NCI-H82 treated with DMSO at 0.1 percent for 48 hours (cell line): ENCODE data around the gene ARPIN.
"Not testable (repeated sequence)": the region's sequence is repeated elsewhere in the genome, so short reads cannot be mapped to it uniquely, and the experiment has no call there.

Experiments used
- DNase-seq: peaks from one replicate; lab custom pipeline; 2025; ENCODE audit not compliant: unreplicated experiment; lab: John Stamatoyannopoulos, UW

The ARPIN gene

DNA sequence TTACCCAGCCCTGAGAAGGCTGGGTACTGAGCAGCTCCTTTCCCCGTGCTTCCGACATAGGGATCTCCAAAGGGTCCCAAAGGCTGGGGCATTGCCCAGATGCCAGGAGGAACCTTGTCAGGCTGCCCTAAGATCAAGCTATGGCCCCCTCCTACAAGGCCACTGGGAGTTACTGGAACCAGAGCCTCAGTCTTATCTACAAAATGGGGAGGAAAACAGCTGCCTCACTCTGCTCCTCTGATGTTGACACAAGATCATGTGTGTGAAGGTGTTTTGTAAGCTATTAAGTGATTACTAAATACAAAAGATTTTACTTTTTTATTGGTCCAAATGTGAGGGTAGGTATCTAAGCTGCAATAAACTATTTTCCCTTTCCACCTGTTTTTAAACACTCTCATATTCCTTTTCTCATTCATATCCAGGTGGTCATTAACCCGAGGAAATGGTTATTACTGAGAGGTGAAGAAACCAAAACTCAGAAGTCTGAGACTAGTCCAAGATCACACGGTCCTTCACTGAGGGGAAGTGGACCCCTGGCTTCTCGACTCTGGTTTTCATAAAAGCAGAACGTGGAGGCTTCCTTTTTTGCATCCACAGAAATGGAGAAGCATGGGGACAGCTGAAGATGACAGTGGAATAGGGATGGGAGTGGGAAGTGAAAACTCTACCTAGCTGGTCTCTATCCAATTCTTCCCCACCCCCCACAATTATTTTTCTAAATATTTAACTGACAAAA lies 1.7 kb downstream of the ARPIN start:
- no peak for DNase-seq

DNA sequence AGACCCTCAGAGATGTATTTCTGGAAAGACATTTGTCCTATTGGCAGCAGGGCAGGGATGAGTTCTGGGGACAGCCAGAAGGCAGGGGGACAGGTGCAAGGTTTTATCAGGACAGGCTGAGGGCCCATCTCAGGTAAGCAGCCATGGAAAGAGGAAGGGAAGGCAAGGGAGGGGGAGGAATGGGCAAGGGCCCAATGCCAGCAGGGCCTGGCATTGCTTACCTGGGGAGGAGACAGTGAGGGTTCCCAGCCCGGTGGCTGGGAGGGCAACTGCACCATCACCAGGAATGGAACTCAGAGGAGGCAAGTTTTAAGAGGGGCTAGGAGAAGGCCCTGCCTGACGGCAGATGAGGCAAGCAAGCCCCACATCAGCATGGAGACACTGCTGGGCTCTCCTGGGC lies 3.1 kb downstream of the ARPIN start:
- DNase-seq, result no peak

DNA sequence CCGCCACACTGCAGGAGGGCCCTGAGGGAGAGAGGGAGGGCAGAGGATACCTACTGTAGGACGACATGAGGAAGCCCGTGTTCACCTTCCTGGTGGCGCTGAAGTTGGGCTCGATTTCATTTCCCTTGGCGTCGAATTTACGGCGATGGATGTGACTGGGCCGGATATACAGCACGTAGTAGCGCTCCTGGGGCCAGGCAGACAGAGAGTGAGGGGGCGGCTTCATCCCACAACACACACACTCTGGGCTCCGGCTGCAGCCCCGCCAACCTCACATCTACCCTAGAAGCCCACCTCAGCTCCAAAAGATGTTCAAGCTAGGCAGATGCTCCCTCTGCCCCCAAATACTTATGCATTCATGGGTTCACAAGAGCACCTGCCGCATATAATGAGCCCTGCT lies 4.5 kb downstream of the ARPIN start:
- no peak for DNase-seq

DNA sequence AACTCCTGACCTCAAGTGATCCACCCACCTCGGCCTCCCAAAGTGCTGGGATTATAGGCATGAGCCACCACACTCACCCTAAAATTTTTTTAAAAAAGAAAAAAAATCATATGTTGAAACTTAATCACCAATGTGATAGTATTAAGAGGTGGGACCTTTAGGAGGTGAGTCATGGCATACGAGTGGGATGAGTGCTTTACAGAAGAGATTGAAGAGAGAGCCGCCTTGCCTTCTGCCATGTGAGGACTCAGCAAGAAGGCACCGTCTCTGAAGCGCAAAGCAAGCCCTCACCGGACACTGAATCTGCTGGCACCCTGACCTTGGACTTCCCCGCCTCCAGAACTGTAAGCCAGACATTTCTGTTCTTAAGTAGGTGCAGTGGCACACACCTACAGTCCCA lies 5.5 kb downstream of the ARPIN start:
- DNase-seq, result no peak

DNA sequence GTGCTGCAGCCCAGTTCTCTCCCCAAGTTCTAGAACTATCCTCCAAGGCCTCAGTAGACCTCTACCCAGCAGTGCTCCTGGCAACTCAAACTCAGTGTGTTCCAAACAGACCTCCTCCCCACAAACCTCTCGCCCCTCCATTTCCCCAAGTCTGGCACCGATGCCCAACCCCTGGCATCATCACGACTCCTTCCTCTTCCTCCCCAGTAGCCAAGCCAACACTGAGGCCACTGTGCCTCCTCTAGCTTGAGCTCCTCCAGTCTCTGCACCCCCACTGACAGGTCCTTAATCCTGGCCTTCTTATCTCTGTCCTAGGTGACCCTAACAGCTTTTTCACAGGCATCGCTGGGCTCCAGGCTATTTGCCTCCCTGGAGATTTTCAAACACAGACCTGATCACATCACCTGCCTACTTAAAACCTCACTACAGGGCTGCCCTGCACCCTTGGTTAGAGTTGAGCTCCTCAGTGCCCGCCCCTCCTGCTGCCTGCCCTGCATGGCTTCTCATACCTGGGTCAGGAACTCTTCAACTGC lies 6.8 kb downstream of the ARPIN start:
- no peak for DNase-seq

DNA sequence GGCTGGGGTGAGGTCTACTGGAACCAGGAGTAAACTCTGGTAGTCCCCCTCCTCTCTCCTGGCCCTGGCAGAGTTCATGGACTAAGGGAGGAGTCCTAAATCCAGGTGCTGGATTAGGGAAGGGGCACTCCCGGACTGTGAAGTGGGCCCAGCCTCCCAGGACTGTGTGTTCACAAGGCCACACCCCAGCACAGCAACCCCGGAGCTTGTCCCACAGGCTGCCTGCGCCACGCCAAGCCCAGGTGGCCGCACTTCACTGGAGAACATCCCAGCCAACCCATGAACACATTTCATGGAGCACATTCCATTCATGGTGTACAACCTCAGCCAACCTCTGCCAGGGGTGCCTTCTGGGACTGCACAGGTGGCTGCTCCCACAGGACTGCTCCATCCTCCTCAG lies 8.2 kb downstream of the ARPIN start:
- no peak for DNase-seq

DNA sequence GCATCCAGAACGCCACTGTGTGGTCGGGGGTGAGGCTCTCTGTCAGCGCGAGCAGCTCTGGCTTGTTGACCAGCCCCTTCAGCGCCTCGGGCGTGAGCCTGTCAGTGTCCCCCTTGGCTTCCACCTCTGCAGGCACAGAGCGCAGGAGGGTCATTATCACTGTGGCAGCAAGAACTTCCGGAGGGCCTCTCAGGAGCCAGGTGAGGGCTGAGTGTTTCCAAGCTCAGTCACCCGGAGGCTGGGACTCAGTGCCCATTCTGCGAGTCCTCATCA lies 9.0 kb downstream of the ARPIN start:
- no peak for DNase-seq

DNA sequence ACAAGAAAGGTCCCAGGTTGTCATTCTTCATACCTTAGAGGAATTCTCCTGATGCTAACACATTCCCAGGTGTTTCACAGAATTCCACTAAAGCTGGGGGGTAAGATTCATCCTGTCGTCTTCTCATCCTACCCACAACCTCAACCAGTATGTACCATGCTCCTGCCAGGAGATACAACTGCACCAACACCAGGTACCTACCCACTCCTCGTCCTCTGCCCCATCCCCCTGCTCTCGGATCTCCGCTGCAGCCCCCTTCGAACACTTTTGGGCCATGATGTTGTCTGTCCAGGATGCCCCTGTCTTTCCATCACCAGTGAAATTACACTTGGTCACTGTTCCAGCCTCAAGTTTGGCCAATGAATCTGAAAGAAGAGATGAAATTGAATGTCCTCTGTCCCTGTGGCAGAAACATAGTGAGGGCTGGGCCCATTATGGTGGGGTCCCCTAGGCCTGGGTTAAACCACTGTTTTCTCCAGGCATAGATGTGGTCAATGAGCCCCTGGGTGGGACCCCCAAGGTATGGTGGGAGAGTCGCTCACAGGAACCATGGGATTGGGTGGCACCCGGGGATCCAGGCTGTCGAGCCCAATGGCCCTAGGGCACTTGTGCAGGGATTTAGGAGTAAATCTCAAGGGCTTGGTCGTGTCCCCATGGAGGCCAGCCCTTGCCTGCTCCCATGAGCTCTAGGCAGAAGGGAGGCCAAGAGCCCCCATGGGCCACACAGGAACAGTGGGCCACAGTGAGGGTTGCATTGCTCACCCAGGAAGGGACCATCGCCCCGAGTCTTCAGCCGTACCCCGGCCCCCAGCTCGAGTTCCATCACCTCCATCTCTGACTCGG lies 9.5 kb downstream of the ARPIN start:
- DNase-seq, result no peak

DNA sequence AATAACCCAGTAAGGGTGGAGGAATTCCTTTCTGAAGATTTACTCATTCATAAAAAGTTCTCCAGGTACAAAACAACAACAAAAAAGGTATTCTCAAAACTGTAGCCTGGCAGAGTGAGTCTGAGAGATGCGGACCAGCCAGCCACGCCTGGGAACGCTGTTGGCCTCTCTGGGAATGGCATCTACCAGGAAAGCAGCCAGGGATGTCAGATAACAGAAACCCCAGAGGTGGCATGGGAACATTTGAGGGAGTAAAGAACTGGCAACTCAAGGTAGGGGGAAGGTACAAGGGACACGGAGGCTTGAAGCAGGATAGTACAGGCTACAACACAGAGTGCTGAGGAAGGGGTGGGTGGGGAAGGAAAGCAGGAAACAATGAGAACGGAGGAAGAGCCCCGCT lies 11.9 kb downstream of the ARPIN start:
- no peak for DNase-seq

DNA sequence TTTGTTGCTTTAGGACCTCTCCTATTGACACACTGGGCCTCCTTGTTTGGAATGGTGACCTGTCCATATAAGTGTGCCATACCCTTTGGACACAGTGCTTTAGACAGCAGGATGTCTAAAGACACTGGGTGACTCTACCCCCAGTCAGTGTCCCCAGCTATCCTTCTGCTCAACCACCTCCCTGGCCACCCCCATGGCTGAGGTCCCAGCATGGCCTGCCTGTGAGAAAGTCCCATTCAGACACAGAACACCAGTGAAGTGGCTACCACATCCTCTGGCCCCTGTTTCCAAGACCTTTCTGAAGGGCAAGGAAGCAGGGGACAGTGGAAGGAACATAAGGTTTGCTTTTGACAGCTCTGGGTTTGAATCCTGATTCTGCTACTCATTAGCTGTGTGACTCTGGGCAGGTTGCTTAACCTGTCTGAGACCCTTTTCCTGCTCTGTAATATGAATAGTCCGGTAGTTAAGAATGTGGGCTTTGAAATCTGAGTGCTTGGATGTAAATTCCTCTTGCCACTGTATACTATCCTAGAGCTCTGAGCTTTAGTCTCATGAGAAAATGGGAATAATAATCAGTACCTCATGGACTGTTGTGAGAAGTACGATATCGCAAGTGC lies 12.7 kb downstream of the ARPIN start:
- DNase-seq, result no peak

DNA sequence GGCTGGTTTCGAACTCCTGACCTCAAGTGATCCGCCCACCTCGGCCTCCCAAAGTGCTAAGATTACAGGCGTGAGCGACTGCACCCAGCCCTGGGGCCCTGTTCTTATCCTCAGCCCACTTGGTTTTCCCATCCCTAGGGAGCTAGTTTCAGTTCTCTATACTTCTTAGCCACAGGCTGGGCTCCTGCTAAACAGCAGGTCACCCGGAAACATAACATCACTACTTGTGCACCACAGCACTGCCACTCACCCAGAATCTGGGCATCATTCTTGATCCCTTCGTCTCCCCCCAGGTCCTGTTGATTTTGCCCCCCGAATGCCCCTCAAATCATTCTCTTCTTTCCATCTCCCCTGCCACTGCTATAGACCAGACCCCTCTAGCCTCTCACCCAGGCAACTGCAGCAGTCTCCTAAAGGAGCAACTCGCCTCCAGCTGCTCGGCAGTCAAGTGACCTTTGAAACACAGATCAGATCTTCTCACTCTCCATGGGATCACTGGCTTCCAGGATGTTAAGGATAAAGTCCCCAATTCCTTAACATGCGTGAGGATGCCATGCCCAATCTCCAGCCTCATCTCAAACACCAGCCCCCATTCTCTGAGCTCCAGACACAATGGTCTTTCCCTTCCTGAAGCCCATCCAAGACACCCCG lies 13.3 kb downstream of the ARPIN start:
- no peak for DNase-seq

DNA sequence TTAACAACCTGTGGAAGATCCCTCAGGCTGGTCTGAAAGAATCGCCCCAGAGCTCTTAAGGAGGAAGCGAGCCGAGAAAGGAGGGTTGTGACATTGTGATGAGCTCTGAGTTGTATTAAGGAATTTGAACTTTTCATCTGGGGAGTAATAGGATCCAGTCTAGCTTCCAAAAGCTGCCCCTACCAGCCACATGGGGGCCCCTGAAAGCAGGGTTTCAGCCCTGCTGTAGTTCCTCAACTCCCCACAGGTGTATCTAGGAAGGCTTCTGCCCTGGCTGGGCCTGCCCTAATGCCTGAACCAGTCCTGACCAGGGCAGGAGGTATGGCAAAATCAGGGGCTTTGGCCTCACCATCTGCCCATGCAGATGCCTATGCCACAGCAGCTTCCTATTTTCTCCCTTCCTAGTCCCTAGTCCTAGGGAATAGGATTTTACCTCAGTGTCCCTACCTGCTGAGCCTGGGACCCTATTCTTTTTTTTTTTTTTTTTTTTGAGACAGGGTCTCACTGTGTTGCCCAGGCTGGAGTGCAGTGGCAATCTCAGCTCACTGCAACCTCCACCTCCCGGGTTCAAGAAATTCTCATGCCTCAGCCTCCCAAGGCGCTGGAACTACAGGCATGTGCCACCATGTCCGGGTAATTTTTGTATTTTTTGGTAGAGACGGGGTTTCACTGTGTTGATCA lies 14.0 kb downstream of the ARPIN start:
- no peak for DNase-seq

DNA sequence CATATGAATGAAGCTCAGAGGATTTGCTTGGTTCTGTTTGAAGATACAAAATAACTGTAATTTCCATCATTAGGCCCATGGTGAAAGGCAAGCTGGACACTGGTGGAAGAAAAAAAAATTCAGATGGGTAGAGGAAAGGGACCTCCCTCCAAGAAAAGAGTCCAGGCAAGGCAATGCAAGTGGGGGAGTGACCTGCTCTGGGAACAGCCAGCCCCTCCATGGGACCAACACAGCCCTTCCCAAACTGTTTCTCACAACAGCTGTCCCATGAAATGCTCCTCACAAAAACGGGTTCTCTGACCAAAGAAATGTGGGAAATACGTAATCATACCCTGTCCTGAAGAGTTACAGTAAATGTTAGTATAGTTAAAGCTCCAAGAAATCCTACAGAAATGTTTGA lies 14.6 kb downstream of the ARPIN start:
- no peak for DNase-seq

DNA sequence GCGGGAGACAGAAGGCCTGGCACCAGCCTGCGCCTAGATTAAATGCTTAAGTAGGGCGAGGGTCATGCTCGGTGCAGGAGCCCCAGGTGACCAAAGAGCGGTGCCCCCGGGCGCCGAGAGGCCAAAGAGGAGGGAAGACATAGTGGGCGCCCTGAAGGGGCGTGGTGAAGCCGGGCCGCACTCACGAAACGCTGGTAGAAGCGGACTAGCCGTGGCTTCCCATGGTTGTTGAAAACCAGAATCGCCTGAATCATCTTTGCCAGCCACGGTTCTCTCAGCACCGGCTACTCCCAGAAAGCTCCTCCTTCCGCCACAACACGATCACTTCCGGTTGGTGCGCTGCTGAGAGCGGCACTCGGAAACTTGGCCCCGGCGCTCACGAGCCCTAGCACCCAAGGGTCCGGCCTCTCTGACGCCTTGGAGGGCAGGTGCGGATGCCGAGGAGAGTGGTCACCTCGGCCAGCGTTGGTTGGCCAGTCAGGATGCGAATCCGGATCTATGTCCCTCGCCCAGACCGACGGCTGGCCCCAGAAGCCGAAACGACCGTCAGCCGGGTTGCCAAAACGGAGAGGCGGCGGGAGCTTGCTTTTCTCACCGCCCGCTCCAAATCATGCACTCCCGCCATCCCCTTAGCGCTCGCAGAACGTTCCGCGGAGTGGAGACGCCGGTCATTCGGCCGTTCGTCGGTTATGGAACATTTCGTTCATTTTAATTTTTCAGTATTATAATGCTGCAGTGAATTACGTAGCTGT lies 18.9 kb downstream of the ARPIN start, which contains the start of gene AP3S2:
Gene AP3S2, minus strand, starts transcription at position 299 of the 752 bp plus-strand sequence. Its CDS starts 45 bp downstream, at position 254.
- DNase-seq, result peak; percentile 89

DNA sequence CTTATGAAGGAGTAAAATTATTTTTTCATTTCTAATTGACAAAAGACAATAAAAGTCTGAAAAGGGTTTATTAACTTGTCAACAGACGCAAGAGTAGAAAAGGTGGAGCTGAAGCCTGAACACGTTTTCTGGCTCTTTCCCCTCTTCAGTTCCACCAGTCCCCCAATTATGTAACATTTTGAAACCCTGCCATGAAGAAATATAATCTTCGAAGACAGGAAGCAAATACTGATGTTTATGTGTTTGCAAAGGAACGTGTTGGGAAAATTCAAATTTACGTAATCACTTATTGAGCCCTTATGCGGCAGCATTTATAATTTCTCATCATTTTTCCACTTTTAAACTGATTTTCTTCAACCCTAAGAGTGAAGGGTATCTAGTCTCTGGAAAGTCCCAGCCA lies 19.7 kb downstream of the ARPIN start:
- DNase-seq, result no peak

DNA sequence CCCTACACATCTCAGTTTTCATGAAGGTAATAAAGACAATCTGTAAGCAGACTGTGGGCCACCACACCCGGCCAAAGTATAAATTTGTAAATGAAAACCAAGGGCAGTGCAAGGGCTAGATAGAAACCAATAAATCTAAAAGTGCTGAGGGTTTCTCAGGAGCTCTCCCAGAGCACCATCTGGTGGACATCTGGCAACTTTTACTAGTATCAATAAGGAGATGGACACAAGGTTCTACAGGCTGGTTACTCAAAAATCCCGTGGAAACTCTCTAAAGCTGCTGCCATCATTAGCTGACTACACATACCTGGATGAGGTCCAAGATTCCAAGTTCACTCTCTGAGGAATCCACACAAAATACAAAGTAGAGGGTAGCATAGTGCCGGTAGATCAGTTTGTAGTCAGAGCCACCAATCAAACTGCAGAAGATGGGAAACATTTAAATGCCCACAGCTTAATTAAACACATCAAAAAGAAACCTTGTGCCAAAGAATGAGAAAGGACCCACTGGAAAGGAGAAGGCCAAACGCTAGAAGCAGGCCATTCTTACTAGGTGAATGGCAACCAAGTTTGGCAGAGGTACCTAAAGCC lies 24.4 kb downstream of the ARPIN start:
- peak; percentile 44 for DNase-seq

DNA sequence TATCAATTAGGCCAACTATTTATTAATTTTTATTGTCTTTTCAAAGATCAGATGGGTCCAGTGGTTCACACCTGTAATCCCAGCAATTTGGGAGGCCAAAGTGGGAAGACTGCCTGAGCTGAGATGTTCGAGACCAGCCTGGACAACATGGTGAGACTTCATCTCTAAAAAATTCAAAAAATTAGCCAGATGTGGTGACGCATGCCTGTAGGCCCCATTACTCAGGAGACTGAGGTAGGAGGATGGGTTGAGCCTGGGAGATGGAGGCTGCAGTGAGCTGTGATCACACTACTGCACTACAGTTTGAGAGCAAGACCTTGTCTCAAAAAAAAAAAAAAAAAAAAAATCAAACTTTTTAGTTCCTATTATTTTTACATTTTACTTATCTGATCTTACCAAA lies 27.1 kb downstream of the ARPIN start:
- DNase-seq, result no peak

DNA sequence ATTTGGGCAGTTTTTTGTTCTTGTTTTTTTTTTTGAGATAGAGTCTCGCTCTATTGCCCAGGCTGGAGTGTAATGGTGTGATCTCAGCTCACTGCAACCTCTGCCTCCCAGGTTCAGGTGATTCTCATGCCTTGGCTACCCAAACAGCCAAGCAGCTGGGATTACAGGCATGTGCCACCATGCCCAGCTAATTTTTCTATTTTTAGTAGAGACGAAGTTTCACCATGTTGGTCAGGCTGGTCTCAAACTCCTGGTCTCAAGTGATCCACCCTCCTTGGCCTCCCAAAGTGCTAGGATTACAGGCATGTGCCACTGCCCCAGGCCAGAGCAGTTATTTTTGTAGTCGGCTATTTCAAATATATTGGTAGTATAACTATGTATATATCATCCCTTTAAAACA lies 27.6 kb downstream of the ARPIN start:
- DNase-seq, result not testable (repeated sequence)

DNA sequence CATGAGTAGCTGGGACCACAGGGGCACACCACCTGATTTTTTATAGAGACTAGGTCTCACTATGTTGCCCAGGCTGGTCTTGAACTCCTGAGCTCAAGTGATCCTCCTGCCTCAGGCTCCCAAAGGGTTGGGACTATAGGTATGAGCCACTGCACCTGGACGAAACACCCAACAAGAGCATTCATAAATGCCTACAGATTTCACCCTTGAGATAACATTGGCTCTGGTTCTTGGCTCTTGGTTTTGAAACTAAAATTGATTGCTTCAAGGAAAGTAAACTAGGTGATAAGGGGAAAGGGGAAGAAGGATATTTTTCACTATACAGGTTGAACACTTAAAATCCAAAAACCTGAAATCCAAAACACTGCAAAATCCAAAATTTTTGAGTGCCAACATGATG lies 29.2 kb downstream of the ARPIN start:
- no peak for DNase-seq

DNA sequence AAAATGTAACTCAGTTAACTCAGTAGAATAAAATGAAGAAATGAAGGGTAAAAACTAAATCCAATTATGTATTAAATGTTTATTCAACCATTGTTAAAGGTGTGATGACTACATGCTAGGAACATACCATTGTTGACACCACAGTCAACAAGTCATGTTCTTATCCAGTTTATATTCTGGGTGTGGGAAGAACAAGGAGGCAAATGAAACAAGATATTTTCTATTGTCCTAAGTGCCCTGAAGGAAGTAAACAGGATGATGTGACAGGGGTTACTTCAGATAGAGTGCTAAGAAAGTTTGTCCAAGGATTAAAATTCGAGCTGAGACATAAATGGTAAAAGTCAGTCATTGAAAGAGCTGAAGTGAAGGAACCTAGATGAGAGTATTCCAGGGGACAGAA lies 32.0 kb downstream of the ARPIN start:
- DNase-seq, result no peak
